ENCODE measurements around the gene ADGRG2. TPM values are rescaled to one million over a fixed set of nuclear protein-coding genes. Genes with fewer than 3 reads are reported as not detected.

The ADGRG2 gene
- total RNA-seq, 2 donors from 2014 or later, result 5.2 to 6.0 TPM

DNA sequence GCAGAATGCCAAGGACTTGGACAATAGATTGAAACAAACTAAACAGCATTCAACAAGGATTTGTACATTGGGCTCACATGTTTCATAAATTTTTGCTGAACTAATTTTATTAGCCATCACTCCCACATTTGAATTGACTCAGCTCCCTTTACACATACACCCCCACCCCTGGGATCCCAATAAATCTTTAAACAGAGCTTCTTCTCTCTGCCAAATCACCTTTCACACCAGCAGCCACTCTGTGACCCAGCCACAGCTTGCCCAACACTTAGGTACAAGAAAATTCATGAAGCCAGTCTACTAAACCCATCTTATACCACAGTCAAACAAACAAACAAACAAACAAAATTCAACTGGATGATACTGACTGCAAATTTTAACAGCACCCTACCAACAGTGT lies 159.9 kb downstream of the ADGRG2 start:
- Histone ChIP-seq H3K9me3 (no peaks in the 10 kb centered on the region), H3K27ac (no peak overlapping the region), H3K27me3 (replicated peaks; ENCODE audit: insufficient read depth) (no peaks in the 10 kb centered on the region), H3K4me1 (replicated peaks) (no peaks in the 10 kb centered on the region), H3K36me3 (no peaks in the 10 kb centered on the region), H3K4me3 (no peak overlapping the region)
- TF ChIP-seq, protein P1, sequence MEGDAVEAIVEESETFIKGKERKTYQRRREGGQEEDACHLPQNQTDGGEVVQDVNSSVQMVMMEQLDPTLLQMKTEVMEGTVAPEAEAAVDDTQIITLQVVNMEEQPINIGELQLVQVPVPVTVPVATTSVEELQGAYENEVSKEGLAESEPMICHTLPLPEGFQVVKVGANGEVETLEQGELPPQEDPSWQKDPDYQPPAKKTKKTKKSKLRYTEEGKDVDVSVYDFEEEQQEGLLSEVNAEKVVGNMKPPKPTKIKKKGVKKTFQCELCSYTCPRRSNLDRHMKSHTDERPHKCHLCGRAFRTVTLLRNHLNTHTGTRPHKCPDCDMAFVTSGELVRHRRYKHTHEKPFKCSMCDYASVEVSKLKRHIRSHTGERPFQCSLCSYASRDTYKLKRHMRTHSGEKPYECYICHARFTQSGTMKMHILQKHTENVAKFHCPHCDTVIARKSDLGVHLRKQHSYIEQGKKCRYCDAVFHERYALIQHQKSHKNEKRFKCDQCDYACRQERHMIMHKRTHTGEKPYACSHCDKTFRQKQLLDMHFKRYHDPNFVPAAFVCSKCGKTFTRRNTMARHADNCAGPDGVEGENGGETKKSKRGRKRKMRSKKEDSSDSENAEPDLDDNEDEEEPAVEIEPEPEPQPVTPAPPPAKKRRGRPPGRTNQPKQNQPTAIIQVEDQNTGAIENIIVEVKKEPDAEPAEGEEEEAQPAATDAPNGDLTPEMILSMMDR (IDR thresholded peaks at IDR 0.05), result no peak
- no peak for TF ChIP-seq POLR2AphosphoS5 (IDR thresholded peaks at IDR 0.05)
- TF ChIP-seq POLR2A (IDR thresholded peaks at IDR 0.05), result no peak
- DNase-seq (ENCODE audit: low spot score), result no peak
- intact Hi-C loops (cut with DNase I), result no loop called here

DNA sequence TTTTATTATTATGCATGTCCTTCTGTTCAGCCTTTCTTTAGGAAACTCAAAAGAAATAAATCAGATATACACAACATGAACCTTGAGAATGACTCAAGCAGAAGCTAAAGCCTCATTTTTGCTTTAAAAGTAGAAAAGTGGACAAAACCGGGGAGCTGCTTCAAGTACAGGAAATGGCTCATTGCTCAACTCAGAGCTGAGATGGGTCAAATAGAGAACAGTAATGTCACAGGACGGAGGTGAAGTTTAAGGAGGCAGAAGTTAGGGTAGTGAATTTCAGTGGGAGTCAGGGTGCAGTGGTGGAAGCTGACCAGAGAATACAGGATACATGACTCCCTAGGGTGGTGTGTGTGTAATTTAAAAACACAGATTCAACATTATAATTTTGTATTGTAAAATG lies 160.6 kb downstream of the ADGRG2 start:
- Histone ChIP-seq H3K27ac (no peak overlapping the region), H3K36me3 (no peaks in the 10 kb centered on the region), H3K9me3 (no peaks in the 10 kb centered on the region), H3K27me3 (replicated peaks; ENCODE audit: insufficient read depth) (no peaks in the 10 kb centered on the region), H3K4me3 (no peak overlapping the region), H3K4me1 (replicated peaks) (no peaks in the 10 kb centered on the region)
- DNase-seq (ENCODE audit: low spot score), result no peak
- 44% methylated on average over 2 of the region's 2 CpGs for WGBS
- intact Hi-C loops (cut with DNase I), result no loop called here
- TF ChIP-seq, protein P1 (IDR thresholded peaks at IDR 0.05), result no peak
- TF ChIP-seq POLR2A (IDR thresholded peaks at IDR 0.05) (no peak), POLR2AphosphoS5 (IDR thresholded peaks at IDR 0.05) (no peak)

DNA sequence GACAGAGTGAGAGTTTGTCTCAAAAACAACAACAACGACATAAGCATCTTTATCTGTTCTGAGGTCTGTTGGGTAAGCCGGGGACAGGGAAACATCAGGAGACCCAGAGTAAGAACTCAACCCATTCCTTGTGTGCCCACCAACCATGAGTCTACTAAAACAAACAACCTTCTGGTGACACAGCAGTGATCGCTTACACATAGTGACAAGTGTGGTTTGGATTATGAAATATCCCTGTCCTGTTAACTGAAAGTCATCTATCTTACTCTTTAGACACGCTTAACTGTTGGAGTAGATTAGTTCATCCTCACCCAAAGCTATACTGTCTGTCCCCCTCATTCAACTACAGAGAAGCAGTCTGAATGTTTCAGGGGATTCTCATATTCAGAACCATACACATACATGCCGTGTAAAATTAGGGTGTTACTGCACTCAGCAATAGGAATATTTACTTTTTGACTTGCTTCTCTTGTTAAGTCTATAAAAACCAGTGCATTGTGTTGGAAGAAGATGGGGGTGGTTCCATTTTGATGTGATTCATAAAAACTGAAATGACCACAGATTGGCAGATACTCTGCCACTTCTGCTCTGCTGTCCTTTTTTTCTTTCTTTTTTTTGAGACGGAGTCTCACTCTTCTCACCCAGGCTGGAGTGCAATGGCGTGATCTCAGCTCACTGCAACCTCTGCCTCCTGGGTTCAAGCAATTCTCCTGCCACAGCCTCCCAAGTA lies 165.8 kb downstream of the ADGRG2 start:
- no peaks in the 10 kb centered on the region for H3K9me3 ChIP-seq
- no peak overlapping the region for H3K4me3 ChIP-seq
- no peak for DNase-seq (ENCODE audit: low spot score)
- H3K27me3 ChIP-seq (replicated peaks; ENCODE audit: insufficient read depth), result no peaks in the 10 kb centered on the region
- H3K4me1 ChIP-seq (replicated peaks), result no peaks in the 10 kb centered on the region
- intact Hi-C loops (cut with DNase I), result no loop called here
- TF ChIP-seq, protein P1 (IDR thresholded peaks at IDR 0.05), result no peak
- TF ChIP-seq POLR2AphosphoS5 (IDR thresholded peaks at IDR 0.05), result no peak
- TF ChIP-seq POLR2A (IDR thresholded peaks at IDR 0.05), result no peak
- H3K27ac ChIP-seq, result no peak overlapping the region
- WGBS, result 71% methylated on average over 7 of the region's 7 CpGs
- H3K36me3 ChIP-seq, result no peaks in the 10 kb centered on the region

DNA sequence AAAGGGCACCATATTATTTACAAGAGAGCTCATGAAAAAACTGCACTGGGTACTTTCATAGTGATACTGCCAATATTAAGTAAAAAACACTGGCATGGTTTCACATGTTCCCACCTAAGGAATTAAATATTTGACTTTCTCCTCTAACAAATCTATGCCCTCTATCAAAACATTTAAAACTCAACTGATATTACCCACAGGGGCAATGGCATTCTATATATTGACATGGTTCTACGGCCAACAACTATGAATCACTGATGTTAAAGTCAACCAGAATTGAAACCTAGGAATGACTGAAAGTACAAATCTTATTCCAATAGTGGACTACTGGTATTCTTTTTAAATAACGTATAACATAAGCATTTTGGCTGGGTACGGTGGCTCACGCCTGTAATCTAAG lies 166.6 kb downstream of the ADGRG2 start:
- H3K4me1 ChIP-seq (replicated peaks), result no peaks in the 10 kb centered on the region
- no peak overlapping the region for H3K4me3 ChIP-seq
- intact Hi-C loops (cut with DNase I), result no loop called here
- no peaks in the 10 kb centered on the region for H3K36me3 ChIP-seq
- 78% methylated on average over 4 of the region's 4 CpGs for WGBS
- no peak overlapping the region for H3K27ac ChIP-seq
- no peaks in the 10 kb centered on the region for H3K9me3 ChIP-seq
- DNase-seq (ENCODE audit: low spot score), result no peak
- H3K27me3 ChIP-seq (replicated peaks; ENCODE audit: insufficient read depth), result no peaks in the 10 kb centered on the region
- TF ChIP-seq, protein P1 (IDR thresholded peaks at IDR 0.05), result no peak
- TF ChIP-seq POLR2AphosphoS5 (IDR thresholded peaks at IDR 0.05) (no peak), POLR2A (IDR thresholded peaks at IDR 0.05) (no peak)

DNA sequence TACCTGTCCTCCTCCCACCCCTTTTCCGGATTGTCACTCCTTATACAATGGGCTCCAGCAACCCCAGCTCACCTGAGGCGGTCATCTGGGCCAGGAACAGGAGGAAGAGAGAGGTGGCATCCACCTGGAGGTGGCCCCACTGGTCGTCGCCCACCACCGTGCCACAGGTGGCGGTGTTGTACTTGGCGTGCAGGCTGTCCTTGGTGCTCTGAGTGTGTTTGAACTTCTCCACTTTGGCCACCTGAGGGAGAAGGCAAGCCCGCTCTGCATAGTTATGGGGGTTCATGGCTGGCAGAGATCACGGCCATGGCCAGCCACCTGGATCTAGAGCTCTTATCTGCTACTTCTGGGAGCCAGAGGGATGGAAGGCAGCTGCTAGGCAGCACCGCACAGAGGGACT lies 171.2 kb downstream of the ADGRG2 start:
- H3K9me3 ChIP-seq, result no peaks in the 10 kb centered on the region
- TF ChIP-seq, protein P1 (IDR thresholded peaks at IDR 0.05), result no peak
- TF ChIP-seq POLR2A (IDR thresholded peaks at IDR 0.05), result no peak
- no peak for TF ChIP-seq POLR2AphosphoS5 (IDR thresholded peaks at IDR 0.05)
- no peak overlapping the region for H3K4me3 ChIP-seq
- no peak overlapping the region for H3K27ac ChIP-seq
- H3K27me3 ChIP-seq (replicated peaks; ENCODE audit: insufficient read depth), result no peaks in the 10 kb centered on the region
- no peak for DNase-seq (ENCODE audit: low spot score)
- no peaks in the 10 kb centered on the region for H3K4me1 ChIP-seq (replicated peaks)
- no peaks in the 10 kb centered on the region for H3K36me3 ChIP-seq
- intact Hi-C loops (cut with DNase I), result no loop called here
- WGBS, result 80% methylated on average over 1 of the region's 10 CpGs
